Measurements from ENCODE around the gene SGIP1.

Gene SGIP1

GRCh38 chr1:66518654-66519053 lies 15.3 kb upstream of the SGIP1 start:
- TF ChIP-seq CTCF (IDR thresholded peaks at IDR 0.05; ENCODE audit: borderline replicate concordance, control extremely low read depth, extremely low read depth, insufficient read depth, missing control alignments) = no peak
- in situ Hi-C loops (cut with MboI; ENCODE audit: low sequenced_read_pairs, unreplicated experiment) = no loop called here
- DNase-seq (ENCODE audit: low spot score) = no peak

- in situ Hi-C loops (cut with MboI; ENCODE audit: low sequenced_read_pairs, unreplicated experiment) = no loop called here
- DNase-seq (ENCODE audit: low spot score) = no peak
- no peak for TF ChIP-seq CTCF (IDR thresholded peaks at IDR 0.05; ENCODE audit: borderline replicate concordance, control extremely low read depth, extremely low read depth, insufficient read depth, missing control alignments)
These were observed 14.0 kb upstream of the SGIP1 start for GRCh38 chr1:66519992-66520391.

- DNase-seq (ENCODE audit: low spot score) = no peak
- no peak for TF ChIP-seq CTCF (IDR thresholded peaks at IDR 0.05; ENCODE audit: borderline replicate concordance, control extremely low read depth, extremely low read depth, insufficient read depth, missing control alignments)
- in situ Hi-C loops (cut with MboI; ENCODE audit: low sequenced_read_pairs, unreplicated experiment) = no loop called here
These were observed 13.3 kb upstream of the SGIP1 start for GRCh38 chr1:66520655-66521054.

- no peak for DNase-seq (ENCODE audit: low spot score)
- TF ChIP-seq CTCF (IDR thresholded peaks at IDR 0.05; ENCODE audit: borderline replicate concordance, control extremely low read depth, extremely low read depth, insufficient read depth, missing control alignments) = no peak
- in situ Hi-C loops (cut with MboI; ENCODE audit: low sequenced_read_pairs, unreplicated experiment) = no loop called here
These were observed 12.1 kb upstream of the SGIP1 start for GRCh38 chr1:66521721-66522365.

GRCh38 chr1:66523562-66523961 lies 10.4 kb upstream of the SGIP1 start:
- no peak for TF ChIP-seq CTCF (IDR thresholded peaks at IDR 0.05; ENCODE audit: borderline replicate concordance, control extremely low read depth, extremely low read depth, insufficient read depth, missing control alignments)
- in situ Hi-C loops (cut with MboI; ENCODE audit: low sequenced_read_pairs, unreplicated experiment) = no loop called here

GRCh38 chr1:66525086-66525485 lies 8.9 kb upstream of the SGIP1 start:
- DNase-seq (ENCODE audit: low spot score) = no peak
- in situ Hi-C loops (cut with MboI; ENCODE audit: low sequenced_read_pairs, unreplicated experiment) = no loop called here
- no peak for TF ChIP-seq CTCF (IDR thresholded peaks at IDR 0.05; ENCODE audit: borderline replicate concordance, control extremely low read depth, extremely low read depth, insufficient read depth, missing control alignments)

More at GRCh38 chr1:66523562-66523961, 10.4 kb upstream of the SGIP1 start:
- no peak for DNase-seq (ENCODE audit: low spot score)

All from GM13976 (cell line).